NCI-H187 (cell line): Measurements from ENCODE around the gene ZNF684.
"Not testable (repeated sequence)": the region's sequence is repeated elsewhere in the genome, so short reads cannot be mapped to it uniquely, and the experiment has no call there.

ENCODE experiments used
- DNase-seq, 2 experiments: peaks; one replicate each; lab custom pipeline; 2025; lab: John Stamatoyannopoulos, UW

The ZNF684 gene

GRCh38 chr1:40574805-40575204 lies 43.4 kb downstream of the ZNF684 start:
- DNase-seq, result not testable (repeated sequence)

GRCh38 chr1:40575336-40575735 lies 43.9 kb downstream of the ZNF684 start:
- DNase-seq, result no peak

GRCh38 chr1:40582116-40582515 lies 50.7 kb downstream of the ZNF684 start:
- no peak for DNase-seq

GRCh38 chr1:40583980-40584379 lies 52.5 kb downstream of the ZNF684 start:
- no peak for DNase-seq

GRCh38 chr1:40588586-40588985 lies 57.1 kb downstream of the ZNF684 start:
- no peak for DNase-seq

- no peak for DNase-seq
Observed at GRCh38 chr1:40592107-40592803, 60.8 kb downstream of the ZNF684 start.

- DNase-seq, result no peak
Observed at GRCh38 chr1:40593449-40594186, 62.2 kb downstream of the ZNF684 start.

GRCh38 chr1:40594187-40594531 lies 62.7 kb downstream of the ZNF684 start:
- DNase-seq, result no peak

GRCh38 chr1:40595623-40596022 lies 64.2 kb downstream of the ZNF684 start:
- no peak for DNase-seq
